ENCODE measurements around the gene ZC3H14.

The ZC3H14 gene

GRCh38 chr14:88541324-88541723 is 21.5 kb upstream of the ZC3H14 start:
- no peaks in the 10 kb centered on the region for H3K4me1 ChIP-seq (ENCODE audit: control insufficient read depth, insufficient read depth, low read length)
- no peak overlapping the region for H3K9ac ChIP-seq (ENCODE audit: low read length)
- H3K36me3 ChIP-seq (ENCODE audit: control insufficient read depth, insufficient read depth, low read length) = no peaks in the 10 kb centered on the region
- H3K27ac ChIP-seq (ENCODE audit: low read depth, low read length) = no peak overlapping the region
- no peaks in the 10 kb centered on the region for H3K27me3 ChIP-seq (ENCODE audit: control insufficient read depth, insufficient read depth, low read length)
- no peak overlapping the region for H3K4me3 ChIP-seq (ENCODE audit: low read length)

- Histone ChIP-seq H3K4me3 (ENCODE audit: low read length) (no peak overlapping the region), H3K36me3 (ENCODE audit: control insufficient read depth, insufficient read depth, low read length) (no peaks in the 10 kb centered on the region), H3K27ac (ENCODE audit: low read depth, low read length) (no peak overlapping the region), H3K9ac (ENCODE audit: low read length) (no peak overlapping the region), H3K27me3 (ENCODE audit: control insufficient read depth, insufficient read depth, low read length) (no peaks in the 10 kb centered on the region), H3K4me1 (ENCODE audit: control insufficient read depth, insufficient read depth, low read length) (no peaks in the 10 kb centered on the region)
Observed at GRCh38 chr14:88542857-88543795, 19.7 kb upstream of the ZC3H14 start.

- H3K27ac ChIP-seq (ENCODE audit: low read depth, low read length) = no peak overlapping the region
- no peak overlapping the region for H3K4me3 ChIP-seq (ENCODE audit: low read length)
- no peaks in the 10 kb centered on the region for H3K4me1 ChIP-seq (ENCODE audit: control insufficient read depth, insufficient read depth, low read length)
- no peak overlapping the region for H3K9ac ChIP-seq (ENCODE audit: low read length)
- no peaks in the 10 kb centered on the region for H3K27me3 ChIP-seq (ENCODE audit: control insufficient read depth, insufficient read depth, low read length)
- no peaks in the 10 kb centered on the region for H3K36me3 ChIP-seq (ENCODE audit: control insufficient read depth, insufficient read depth, low read length)
Observed at GRCh38 chr14:88545256-88545655, 17.6 kb upstream of the ZC3H14 start.

- no peak overlapping the region for H3K9ac ChIP-seq (ENCODE audit: low read length)
Observed at GRCh38 chr14:88546621-88547385, 16.0 kb upstream of the ZC3H14 start.

GRCh38 chr14:88547386-88547780 is 15.5 kb upstream of the ZC3H14 start:
- Histone ChIP-seq H3K36me3 (ENCODE audit: control insufficient read depth, insufficient read depth, low read length) (no peaks in the 10 kb centered on the region), H3K4me1 (ENCODE audit: control insufficient read depth, insufficient read depth, low read length) (no peaks in the 10 kb centered on the region), H3K27me3 (ENCODE audit: control insufficient read depth, insufficient read depth, low read length) (no peaks in the 10 kb centered on the region), H3K9ac (ENCODE audit: low read length) (no peak overlapping the region), H3K27ac (ENCODE audit: low read depth, low read length) (no peak overlapping the region), H3K4me3 (ENCODE audit: low read length) (no peak overlapping the region)

More at GRCh38 chr14:88546621-88547385, 16.0 kb upstream of the ZC3H14 start:
- Histone ChIP-seq H3K27me3 (ENCODE audit: control insufficient read depth, insufficient read depth, low read length) (no peaks in the 10 kb centered on the region), H3K4me1 (ENCODE audit: control insufficient read depth, insufficient read depth, low read length) (no peaks in the 10 kb centered on the region), H3K27ac (ENCODE audit: low read depth, low read length) (no peak overlapping the region), H3K36me3 (ENCODE audit: control insufficient read depth, insufficient read depth, low read length) (no peaks in the 10 kb centered on the region), H3K4me3 (ENCODE audit: low read length) (no peak overlapping the region)

GRCh38 chr14:88550078-88550477 is 12.8 kb upstream of the ZC3H14 start:
- no peak overlapping the region for H3K4me3 ChIP-seq (ENCODE audit: low read length)
- no peak overlapping the region for H3K27ac ChIP-seq (ENCODE audit: low read depth, low read length)
- no peak overlapping the region for H3K9ac ChIP-seq (ENCODE audit: low read length)
- H3K4me1 ChIP-seq (ENCODE audit: control insufficient read depth, insufficient read depth, low read length) = no peaks in the 10 kb centered on the region
- no peaks in the 10 kb centered on the region for H3K27me3 ChIP-seq (ENCODE audit: control insufficient read depth, insufficient read depth, low read length)
- no peaks in the 10 kb centered on the region for H3K36me3 ChIP-seq (ENCODE audit: control insufficient read depth, insufficient read depth, low read length)

GRCh38 chr14:88551094-88551870 is 11.6 kb upstream of the ZC3H14 start:
- peak overlapping the region; percentile 90 for H3K4me3 ChIP-seq (ENCODE audit: low read length)
- no peaks in the 10 kb centered on the region for H3K36me3 ChIP-seq (ENCODE audit: control insufficient read depth, insufficient read depth, low read length)
- peaks cover 3% of the 10 kb centered on the region for H3K4me1 ChIP-seq (ENCODE audit: control insufficient read depth, insufficient read depth, low read length)
- peak overlapping the region; percentile 78 for H3K27ac ChIP-seq (ENCODE audit: low read depth, low read length)
- H3K27me3 ChIP-seq (ENCODE audit: control insufficient read depth, insufficient read depth, low read length) = no peaks in the 10 kb centered on the region
- peak overlapping the region; percentile 25 for H3K9ac ChIP-seq (ENCODE audit: low read length)

- H3K9ac ChIP-seq (ENCODE audit: low read length) = peak overlapping the region; percentile 25
- H3K36me3 ChIP-seq (ENCODE audit: control insufficient read depth, insufficient read depth, low read length) = no peaks in the 10 kb centered on the region
- H3K4me3 ChIP-seq (ENCODE audit: low read length) = peak overlapping the region; percentile 90
- peak overlapping the region; percentile 78 for H3K27ac ChIP-seq (ENCODE audit: low read depth, low read length)
- H3K4me1 ChIP-seq (ENCODE audit: control insufficient read depth, insufficient read depth, low read length) = peaks cover 3% of the 10 kb centered on the region
- no peaks in the 10 kb centered on the region for H3K27me3 ChIP-seq (ENCODE audit: control insufficient read depth, insufficient read depth, low read length)
Observed at GRCh38 chr14:88551980-88552431, 10.8 kb upstream of the ZC3H14 start.

- Histone ChIP-seq H3K4me3 (ENCODE audit: low read length) (no peak overlapping the region), H3K4me1 (ENCODE audit: control insufficient read depth, insufficient read depth, low read length) (peaks cover 3% of the 10 kb centered on the region), H3K9ac (ENCODE audit: low read length) (no peak overlapping the region), H3K27me3 (ENCODE audit: control insufficient read depth, insufficient read depth, low read length) (no peaks in the 10 kb centered on the region), H3K36me3 (ENCODE audit: control insufficient read depth, insufficient read depth, low read length) (no peaks in the 10 kb centered on the region), H3K27ac (ENCODE audit: low read depth, low read length) (no peak overlapping the region)
Observed at GRCh38 chr14:88552876-88553275, 10.0 kb upstream of the ZC3H14 start.

- no peaks in the 10 kb centered on the region for H3K27me3 ChIP-seq (ENCODE audit: control insufficient read depth, insufficient read depth, low read length)
- H3K9ac ChIP-seq (ENCODE audit: low read length) = peak overlapping the region; percentile 56
- H3K27ac ChIP-seq (ENCODE audit: low read depth, low read length) = peak overlapping the region; percentile 82
- H3K4me3 ChIP-seq (ENCODE audit: low read length) = peak overlapping the region; percentile 70
- peaks cover 3% of the 10 kb centered on the region for H3K4me1 ChIP-seq (ENCODE audit: control insufficient read depth, insufficient read depth, low read length)
- no peaks in the 10 kb centered on the region for H3K36me3 ChIP-seq (ENCODE audit: control insufficient read depth, insufficient read depth, low read length)
Observed at GRCh38 chr14:88553886-88554456, 8.9 kb upstream of the ZC3H14 start.

- H3K4me3 ChIP-seq (ENCODE audit: low read length) = peak within 1 kb of the TSS; percentile 70
- H3K36me3 ChIP-seq (ENCODE audit: control insufficient read depth, insufficient read depth, low read length) = no peaks in the 10 kb centered on the region
- no peaks in the 10 kb centered on the region for H3K27me3 ChIP-seq (ENCODE audit: control insufficient read depth, insufficient read depth, low read length)
- H3K9ac ChIP-seq (ENCODE audit: low read length) = peak within 1 kb of the TSS; percentile 56
- H3K4me1 ChIP-seq (ENCODE audit: control insufficient read depth, insufficient read depth, low read length) = peaks cover 3% of the 10 kb centered on the region
- peak within 1 kb of the TSS; percentile 82 for H3K27ac ChIP-seq (ENCODE audit: low read depth, low read length)
Observed at GRCh38 chr14:88554457-88555286, 8.2 kb upstream of the ZC3H14 start, which contains the start of gene PTPN21. TSS of gene PTPN21 (minus strand) at chr14:88555007. CDS start at chr14:88550417, 4,590 bp downstream.

All from rectal smooth muscle tissue (tissue), 1 donor.